HepG2 (cell line): ENCODE data around the gene WDR73. TPM values are rescaled to one million over a fixed set of nuclear protein-coding genes. Genes with fewer than 3 reads are reported as not detected.

Experiments used
- ATF7-NPFF ChIP-seq: sonication (generic); formaldehyde crosslinking; IDR thresholded peaks from 2 replicates; pipeline ENCODE4 v1.8.1; 2023; ENCODE audit warnings: mild to moderate bottlenecking, low read depth, missing genetic modification reagents, moderate library complexity
- BORCS8-MEF2B ChIP-seq: sonication (generic); formaldehyde crosslinking; IDR thresholded peaks from 2 replicates; pipeline ENCODE4 v1.8.0; 2022; ENCODE audit warnings: mild to moderate bottlenecking, missing genetic modification reagents
- CEBPB ChIP-seq: IDR thresholded peaks from 2 replicates; pipeline ENCODE4 v1.6.1; 2011; ENCODE audit warnings: low read depth, low read length, improper control_type of control experiment, borderline replicate concordance
- CENPT ChIP-seq: sonication (generic); formaldehyde crosslinking; IDR thresholded peaks from 2 replicates; pipeline ENCODE4 v1.8.0; 2022; ENCODE audit warnings: low read depth, mild to moderate bottlenecking, moderate library complexity, missing genetic modification reagents
- EHMT2 ChIP-seq: fragments of 200-600 bp; sonication (generic); IDR thresholded peaks from 2 replicates; pipeline ENCODE4 v1.7.0; 2017; ENCODE audit warnings: antibody characterized with exemption, low read depth, low read length, borderline replicate concordance
- ERF ChIP-seq: IDR thresholded peaks from 2 replicates; pipeline ENCODE4 v1.6.1; 2018; ENCODE audit warnings: missing biosample characterization, missing genetic modification reagents
- GZF1 ChIP-seq: sonication (generic); formaldehyde crosslinking; IDR thresholded peaks from 2 replicates; pipeline ENCODE4 v1.5.1; 2020; ENCODE audit warnings: mild to moderate bottlenecking, missing genetic modification reagents
- HNF4G ChIP-seq, 2 experiments: sonication (generic) in 1 of 2; formaldehyde crosslinking in 1 of 2; IDR thresholded peaks; 2 replicates each; pipeline versions ENCODE4 v1.4.0 to v1.6.1; 2011 to 2020; ENCODE audit warnings: borderline replicate concordance in 2 of 2, low read depth in 2 of 2, mild to moderate bottlenecking in 2 of 2, low read length in 1 of 2, missing genetic modification reagents in 1 of 2, moderate library complexity in 1 of 2
- KDM5A ChIP-seq: fragments of 200-600 bp; sonication (generic); IDR thresholded peaks from 2 replicates; pipeline ENCODE4 v1.7.0; 2018; ENCODE audit warnings: antibody characterized with exemption, mild to moderate bottlenecking, low read length, borderline replicate concordance
- MAZ ChIP-seq, 2 experiments: sonication (generic) in 1 of 2; formaldehyde crosslinking in 1 of 2; IDR thresholded peaks; 2 replicates each; pipeline versions ENCODE4 v1.5.0 to v1.6.1; 2012 to 2020; ENCODE audit warnings: low read depth in 2 of 2, mild to moderate bottlenecking in 2 of 2, borderline replicate concordance in 1 of 2, improper control_type of control experiment in 1 of 2, low read length in 1 of 2, missing genetic modification reagents in 1 of 2, moderate library complexity in 1 of 2
- MYC ChIP-seq: sonication (generic); formaldehyde crosslinking; IDR thresholded peaks from 2 replicates; pipeline ENCODE4 v1.9.0; 2021; ENCODE audit warnings: missing genetic modification reagents, borderline replicate concordance
- NFIC ChIP-seq: IDR thresholded peaks from 2 replicates; pipeline ENCODE4 v1.6.1; 2012; ENCODE audit warnings: mild to moderate bottlenecking, low read length, inconsistent platforms
- RFX1 ChIP-seq: fragments of 450-650 bp; IDR thresholded peaks from 2 replicates; pipeline ENCODE4 v1.6.1; 2017
- SIN3B ChIP-seq: fragments of 150-350 bp; IDR thresholded peaks from 2 replicates; pipeline ENCODE4 v1.6.1; 2014; ENCODE audit warnings: low read length
- SMAD9 ChIP-seq: sonication (generic); formaldehyde crosslinking; IDR thresholded peaks from 2 replicates; pipeline ENCODE4 v1.5.1; 2020; ENCODE audit warnings: mild to moderate bottlenecking, missing genetic modification reagents
- SRY ChIP-seq: sonication (generic); formaldehyde crosslinking; IDR thresholded peaks from 2 replicates; pipeline ENCODE4 v1.8.0; 2022; ENCODE audit warnings: mild to moderate bottlenecking, missing genetic modification reagents
- ZBTB21 ChIP-seq: sonication (generic); formaldehyde crosslinking; IDR thresholded peaks from 2 replicates; pipeline ENCODE4 v1.4.0; 2020; ENCODE audit warnings: missing genetic modification reagents
- ZNF292 ChIP-seq: sonication (generic); formaldehyde crosslinking; IDR thresholded peaks from 2 replicates; pipeline ENCODE4 v1.8.1; 2022; ENCODE audit warnings: mild to moderate bottlenecking, low read depth, missing genetic modification reagents, borderline replicate concordance
- ZNF468 ChIP-seq: sonication (generic); formaldehyde crosslinking; IDR thresholded peaks from 2 replicates; pipeline ENCODE4 v1.8.0; 2022; ENCODE audit warnings: mild to moderate bottlenecking, moderate library complexity, missing genetic modification reagents
- ZNF503 ChIP-seq: sonication (generic); formaldehyde crosslinking; IDR thresholded peaks from 2 replicates; pipeline ENCODE4 v1.4.0; 2020; ENCODE audit warnings: missing genetic modification reagents
- ZNF749 ChIP-seq: sonication (generic); formaldehyde crosslinking; IDR thresholded peaks from 2 replicates; pipeline ENCODE4 v1.8.0; 2022; ENCODE audit warnings: mild to moderate bottlenecking, missing genetic modification reagents, moderate library complexity, borderline replicate concordance
- ZNF790 ChIP-seq: sonication (generic); formaldehyde crosslinking; IDR thresholded peaks from 2 replicates; pipeline ENCODE4 v1.8.0; 2022; ENCODE audit warnings: missing genetic modification reagents, mild to moderate bottlenecking, borderline replicate concordance
- ZSCAN30 ChIP-seq: sonication (generic); formaldehyde crosslinking; IDR thresholded peaks from 2 replicates; pipeline ENCODE4 v1.5.0; 2020; ENCODE audit warnings: mild to moderate bottlenecking, missing genetic modification reagents
- polyA plus RNA-seq, 8 experiments: library from polyadenylated mRNA; depleted of rRNA in 3 of 8; stranded (reverse) in 7 of 8; unstranded in 1 of 8; fragments of >200 nt; fragmentation: Illumina TruSeq in 4 of 8; extraction: Trizol in 4 of 8; gene quantifications; 2 replicates each; pipeline versions ENCODE4 v1.2.1 to v1.2.3, GENCODE V29; 2011 to 2016; ENCODE audit warnings: low read depth in 4 of 8, missing spikeins in 1 of 8, mixed read lengths in 1 of 8; ENCODE audit not compliant: insufficient read depth in 1 of 8
- total RNA-seq, 5 experiments: library from RNA; depleted of rRNA; stranded (reverse); fragments of >200 nt; fragmentation: Illumina TruSeq; extraction: Trizol; gene quantifications; 2 replicates each; pipeline ENCODE4 v1.2.3, GENCODE V29; 2016; ENCODE audit warnings: low read depth in 1 of 5
- TF ChIP-seq, protein P1 (sequence below): sonication (generic); formaldehyde crosslinking; IDR thresholded peaks from 2 replicates; pipeline ENCODE4 v1.4.0; 2020; ENCODE audit warnings: missing genetic modification reagents, low read depth, mild to moderate bottlenecking, borderline replicate concordance
- TF ChIP-seq, protein P2 (sequence below): sonication (generic); formaldehyde crosslinking; IDR thresholded peaks from 2 replicates; pipeline ENCODE4 v1.4.0; 2020; ENCODE audit warnings: mild to moderate bottlenecking, low read depth, missing genetic modification reagents

The WDR73 gene
- total and polyA plus RNA-seq, 2 of the 13 experiments (the other 11 are each of a cell fraction or from before 2014, with no cell fraction given), result 20.0 to 35.5 TPM

GRCh38 chr15:84594617-84595290, 59.3 kb downstream of the WDR73 start (continued):
- TF ChIP-seq SIN3B (no peak), MAZ (IDR thresholded peaks at IDR 0.05; ENCODE audit: borderline replicate concordance, low read depth, low read length) (no peak), MAZ (CRISPR knock-in tag; IDR thresholded peaks at IDR 0.05; ENCODE audit: low read depth) (no peak), ZSCAN30 (CRISPR knock-in tag) (no peak), ZNF292 (CRISPR knock-in tag) (peak; percentile 92; the same call in 1 of the 2 replicates), BORCS8-MEF2B (CRISPR knock-in tag) (no peak), EHMT2 (no peak), CEBPB (no peak), SMAD9 (no peak), ZNF468 (CRISPR knock-in tag) (no peak), CENPT (no peak), KDM5A (no peak), SRY (CRISPR knock-in tag) (no peak), ZNF790 (CRISPR knock-in tag) (no peak), NFIC (no peak), MYC (no peak), ZNF749 (CRISPR knock-in tag) (no peak), ERF (CRISPR knock-in tag) (0 out of 2 replicates have a peak, but pooled peaks have one; percentile 24), GZF1 (CRISPR knock-in tag) (no peak), HNF4G (IDR thresholded peaks at IDR 0.05; ENCODE audit: borderline replicate concordance, low read depth, low read length) (peak; percentile 80), HNF4G (CRISPR knock-in tag; IDR thresholded peaks at IDR 0.05; ENCODE audit: borderline replicate concordance, low read depth) (peak; percentile 47; the same call in 1 of the 2 replicates), ZBTB21 (CRISPR knock-in tag) (no peak), RFX1 (no peak), ZNF503 (CRISPR knock-in tag) (no peak), ATF7-NPFF (CRISPR knock-in tag) (no peak)
- TF ChIP-seq, protein P1, sequence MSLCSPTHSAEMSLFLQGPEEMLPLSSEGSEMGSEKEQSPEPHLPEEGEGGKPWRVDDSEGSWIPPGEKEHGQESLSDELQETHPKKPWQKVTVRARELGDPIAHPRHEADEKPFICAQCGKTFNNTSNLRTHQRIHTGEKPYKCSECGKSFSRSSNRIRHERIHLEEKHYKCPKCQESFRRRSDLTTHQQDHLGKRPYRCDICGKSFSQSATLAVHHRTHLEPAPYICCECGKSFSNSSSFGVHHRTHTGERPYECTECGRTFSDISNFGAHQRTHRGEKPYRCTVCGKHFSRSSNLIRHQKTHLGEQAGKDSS (CRISPR knock-in tag), result no peak
- TF ChIP-seq, protein P2, sequence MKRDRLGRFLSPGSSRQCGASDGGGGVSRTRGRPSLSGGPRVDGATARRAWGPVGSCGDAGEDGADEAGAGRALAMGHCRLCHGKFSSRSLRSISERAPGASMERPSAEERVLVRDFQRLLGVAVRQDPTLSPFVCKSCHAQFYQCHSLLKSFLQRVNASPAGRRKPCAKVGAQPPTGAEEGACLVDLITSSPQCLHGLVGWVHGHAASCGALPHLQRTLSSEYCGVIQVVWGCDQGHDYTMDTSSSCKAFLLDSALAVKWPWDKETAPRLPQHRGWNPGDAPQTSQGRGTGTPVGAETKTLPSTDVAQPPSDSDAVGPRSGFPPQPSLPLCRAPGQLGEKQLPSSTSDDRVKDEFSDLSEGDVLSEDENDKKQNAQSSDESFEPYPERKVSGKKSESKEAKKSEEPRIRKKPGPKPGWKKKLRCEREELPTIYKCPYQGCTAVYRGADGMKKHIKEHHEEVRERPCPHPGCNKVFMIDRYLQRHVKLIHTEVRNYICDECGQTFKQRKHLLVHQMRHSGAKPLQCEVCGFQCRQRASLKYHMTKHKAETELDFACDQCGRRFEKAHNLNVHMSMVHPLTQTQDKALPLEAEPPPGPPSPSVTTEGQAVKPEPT (CRISPR knock-in tag), result no peak
